ENCODE measurements around the gene SCUBE1.

The SCUBE1 gene

DNA sequence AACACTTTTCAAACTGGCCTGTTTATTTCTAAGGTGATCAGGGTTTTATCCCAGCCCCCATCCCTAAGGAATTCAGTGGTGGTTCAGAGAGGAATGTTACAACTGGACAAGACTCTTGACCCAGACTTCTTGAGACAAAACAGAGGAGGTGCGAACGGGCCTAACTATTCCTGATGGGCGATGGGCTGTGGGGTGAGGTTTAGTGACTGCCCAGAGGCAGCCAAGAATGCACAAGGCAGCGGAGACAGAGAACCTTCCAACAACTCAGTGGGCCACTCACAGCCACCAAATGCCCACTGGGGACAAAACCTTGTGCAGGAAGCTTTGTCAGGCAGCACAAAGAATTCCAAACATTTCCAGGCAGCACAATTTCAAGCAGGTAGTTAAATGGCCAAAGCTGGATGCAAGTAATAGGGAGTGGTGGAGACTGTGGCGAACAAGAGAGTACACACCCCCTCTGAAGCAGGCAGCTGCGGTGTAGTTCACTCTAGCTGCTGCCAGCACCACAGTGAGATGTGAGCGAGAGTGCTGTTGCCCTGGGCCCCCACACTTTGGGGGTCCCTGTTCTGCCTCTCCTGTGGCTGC is 29.2 kb downstream of the SCUBE1 start:
- H3K27ac ChIP-seq, result no peak overlapping the region
- no peak for TF ChIP-seq CTCF (conservative IDR thresholded peaks at IDR 0.05; ENCODE audit: low read depth)
- ChIA-PET CTCF (interaction anchor here (0.8 kb wide), 1 partner anchor 32 kb away, joined by 4 read pairs; no protein-coding TSS in a partner anchor), POLR2A (ENCODE audit: low non-redundant PET) (no interaction called here)
- DNase-seq (ENCODE audit: low spot score), result no peak

DNA sequence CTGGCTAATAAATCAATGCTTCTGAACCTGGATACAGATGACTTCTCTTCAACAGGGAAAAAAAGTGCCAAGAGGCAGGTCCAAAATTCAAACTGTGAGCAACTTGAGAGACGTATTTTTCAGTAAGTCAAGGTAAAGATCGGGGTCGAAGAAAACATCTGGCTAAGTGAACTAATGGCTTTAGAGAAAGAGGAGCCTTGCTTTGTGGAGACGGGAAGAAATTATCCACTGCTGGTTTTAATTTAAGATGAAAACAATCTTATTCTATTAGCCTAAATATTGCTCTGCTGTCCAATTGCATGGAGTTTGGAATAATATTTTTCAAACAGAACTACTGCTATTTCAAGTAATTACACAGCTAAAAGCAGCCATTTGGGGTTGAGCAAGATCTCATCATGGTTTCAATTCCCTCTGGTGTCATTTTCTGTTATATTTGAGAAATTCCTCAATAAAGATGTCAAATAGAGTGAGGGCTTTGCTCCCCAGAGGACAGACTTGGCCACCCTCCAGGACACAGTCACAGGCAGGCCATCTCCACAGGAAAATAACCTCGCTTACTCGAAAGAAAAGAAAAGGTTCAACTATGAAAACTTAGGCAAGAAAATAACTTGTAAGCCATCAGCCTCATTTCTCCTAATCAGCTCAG is 29.8 kb downstream of the SCUBE1 start:
- CTCF ChIA-PET, result no interaction called here
- no peak for TF ChIP-seq CTCF (conservative IDR thresholded peaks at IDR 0.05; ENCODE audit: low read depth)
- POLR2A ChIA-PET (ENCODE audit: low non-redundant PET), result no interaction called here
- no peak for DNase-seq (ENCODE audit: low spot score)
- H3K27ac ChIP-seq, result no peak overlapping the region

DNA sequence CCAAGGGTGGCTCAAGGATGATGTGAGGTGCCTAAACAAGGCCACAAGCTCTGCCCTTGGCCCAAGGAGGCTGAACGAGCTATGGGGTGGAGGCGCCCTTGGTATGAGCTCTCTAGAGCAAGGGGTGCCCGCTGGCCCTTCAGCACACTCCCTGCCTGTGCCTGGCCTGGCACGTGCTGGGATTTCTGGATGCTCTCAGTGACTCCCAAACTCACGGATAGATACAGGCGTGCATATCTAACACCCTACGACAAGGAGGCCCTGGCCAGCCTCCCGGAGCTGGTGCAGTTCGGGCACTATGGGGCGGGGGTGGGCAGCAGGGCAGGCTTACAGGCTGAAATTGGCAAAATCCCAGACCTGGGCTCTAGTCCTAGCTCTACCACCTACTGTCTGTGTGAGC is 30.6 kb downstream of the SCUBE1 start:
- no peak for DNase-seq (ENCODE audit: low spot score)
- H3K27ac ChIP-seq, result no peak overlapping the region
- ChIA-PET CTCF (no interaction called here), POLR2A (ENCODE audit: low non-redundant PET) (no interaction called here)
- no peak for TF ChIP-seq CTCF (conservative IDR thresholded peaks at IDR 0.05; ENCODE audit: low read depth)

DNA sequence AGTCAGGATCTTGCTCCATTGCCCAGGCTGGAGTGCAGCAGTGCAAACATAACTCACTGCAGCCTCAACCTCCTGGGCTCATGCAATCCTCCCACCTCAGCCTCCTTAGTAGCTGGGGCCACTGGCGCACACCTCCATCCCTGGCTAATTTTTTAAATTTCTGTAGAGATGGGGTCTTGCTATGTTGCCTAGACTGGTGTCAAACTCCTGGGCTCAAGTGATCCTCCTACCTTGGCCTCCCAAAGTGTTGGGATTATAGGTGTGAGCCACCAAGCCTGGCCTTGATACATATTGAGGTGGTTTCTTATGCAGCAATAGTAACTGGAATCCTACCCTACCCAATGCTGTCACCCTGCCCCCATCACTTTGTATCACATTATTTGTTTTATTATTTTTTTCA is 32.4 kb downstream of the SCUBE1 start:
- POLR2A ChIA-PET (ENCODE audit: low non-redundant PET), result no interaction called here
- H3K27ac ChIP-seq, result no peak overlapping the region
- CTCF ChIA-PET, result no interaction called here
- no peak for TF ChIP-seq CTCF (conservative IDR thresholded peaks at IDR 0.05; ENCODE audit: low read depth)
- no peak for DNase-seq (ENCODE audit: low spot score)

GRCh38 chr22:43310311-43310710 is 32.9 kb downstream of the SCUBE1 start:
- H3K27ac ChIP-seq, result no peak overlapping the region
- no peak for TF ChIP-seq CTCF (conservative IDR thresholded peaks at IDR 0.05; ENCODE audit: low read depth)
- DNase-seq (ENCODE audit: low spot score), result no peak
- POLR2A ChIA-PET (ENCODE audit: low non-redundant PET), result no interaction called here
- CTCF ChIA-PET, result no interaction called here

DNA sequence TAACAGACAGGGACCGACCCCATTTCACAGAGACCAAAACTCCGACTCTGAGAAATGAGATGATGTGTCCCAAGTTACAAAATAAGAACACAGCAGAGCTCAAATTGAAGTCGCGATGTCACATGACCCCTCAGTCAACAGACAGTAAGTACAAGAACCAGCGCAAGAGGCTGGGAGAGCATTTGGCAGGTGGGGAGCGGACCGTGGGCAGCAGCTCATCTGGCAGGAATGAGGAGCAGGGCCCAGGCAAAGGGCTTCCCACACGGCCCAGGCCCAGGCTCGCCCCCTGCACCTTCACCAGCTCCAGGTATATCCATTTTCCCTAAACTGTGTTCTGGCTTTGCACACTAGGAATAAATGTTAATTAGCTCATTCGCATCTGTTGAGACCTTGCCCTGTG is 34.3 kb downstream of the SCUBE1 start:
- ChIA-PET POLR2A (ENCODE audit: low non-redundant PET) (no interaction called here), CTCF (interaction anchor here (0.8 kb wide), 1 partner anchor 38 kb away, joined by 3 read pairs; no protein-coding TSS in a partner anchor)
- no peak for DNase-seq (ENCODE audit: low spot score)

More for the DNA sequence above, 34.3 kb downstream of the SCUBE1 start:
- TF ChIP-seq CTCF (conservative IDR thresholded peaks at IDR 0.05; ENCODE audit: low read depth), result no peak
- H3K27ac ChIP-seq, result no peak overlapping the region
